Left renal cortex interstitium (tissue), 4 donors: Measurements from ENCODE around the gene PAX8. TPM values are rescaled to one million over a fixed set of nuclear protein-coding genes. Genes with fewer than 3 reads are reported as not detected.

Source experiments
- DNase-seq, 4 donors: peaks; one replicate each; pipeline ENCODE4 v3.0.0-alpha.2; 2013; ENCODE audit warnings: low read depth in 4 of 4, low spot score in 2 of 4, missing footprints in 1 of 4
- polyA plus RNA-seq, 4 donors: library from polyadenylated mRNA; unstranded; fragments of 120-200 nt; gene quantifications; one replicate each; pipeline ENCODE4 v1.2.1, GENCODE V29; 2013; ENCODE audit not compliant: insufficient read length in 4 of 4

Gene PAX8
- polyA plus RNA-seq, 4 donors, result 202 to 593 (median 403) TPM

DNA sequence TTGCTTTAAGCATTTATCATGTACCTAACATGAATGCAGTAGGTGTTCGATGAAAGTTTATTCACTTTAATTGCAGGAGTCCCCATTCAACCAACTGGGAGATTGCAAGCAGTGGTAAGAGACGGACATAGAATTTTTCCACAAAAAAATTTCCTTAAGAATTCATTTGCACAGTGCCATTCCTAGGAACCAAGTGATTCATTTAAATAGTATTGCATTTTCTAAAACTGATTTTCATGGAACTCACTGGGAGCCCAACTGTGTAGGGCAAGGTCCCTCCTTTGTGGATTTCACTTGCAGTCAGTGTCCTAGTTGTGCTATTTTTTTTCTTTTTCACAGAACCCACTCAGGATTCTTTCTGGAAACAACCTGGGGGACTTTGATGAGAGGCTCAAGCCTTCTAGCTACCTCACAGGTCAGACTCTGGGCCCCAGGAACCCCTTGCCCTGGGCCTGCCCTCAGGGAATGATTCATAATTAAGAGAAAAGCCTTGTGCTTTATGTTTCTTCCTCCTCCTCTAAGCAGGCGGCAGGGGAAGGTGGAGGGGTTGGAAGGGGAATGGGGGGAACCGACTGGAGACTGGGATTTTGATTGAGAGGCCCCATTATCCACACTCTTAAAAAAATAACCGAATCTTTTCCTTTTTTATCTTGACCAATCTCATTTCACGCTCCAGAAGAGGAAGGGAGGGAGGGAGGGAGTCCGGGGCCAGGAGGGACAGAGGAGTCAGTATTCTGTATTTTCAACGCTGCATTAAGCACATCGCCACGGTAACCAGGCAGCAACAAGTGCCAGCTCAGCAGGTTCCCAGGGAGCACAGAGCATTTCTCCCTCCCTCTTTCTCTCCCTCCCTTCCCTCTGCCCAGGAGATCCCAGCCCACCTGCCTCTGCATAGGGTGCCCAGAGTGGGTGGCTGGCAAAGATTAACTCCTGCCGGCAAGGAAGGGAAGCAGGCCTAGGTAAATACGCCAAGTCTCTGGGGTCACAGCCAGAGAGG, 53.2 kb downstream of the PAX8 start:
- peak in 2 of 4 donors; percentile 81 to 89 for DNase-seq

DNA sequence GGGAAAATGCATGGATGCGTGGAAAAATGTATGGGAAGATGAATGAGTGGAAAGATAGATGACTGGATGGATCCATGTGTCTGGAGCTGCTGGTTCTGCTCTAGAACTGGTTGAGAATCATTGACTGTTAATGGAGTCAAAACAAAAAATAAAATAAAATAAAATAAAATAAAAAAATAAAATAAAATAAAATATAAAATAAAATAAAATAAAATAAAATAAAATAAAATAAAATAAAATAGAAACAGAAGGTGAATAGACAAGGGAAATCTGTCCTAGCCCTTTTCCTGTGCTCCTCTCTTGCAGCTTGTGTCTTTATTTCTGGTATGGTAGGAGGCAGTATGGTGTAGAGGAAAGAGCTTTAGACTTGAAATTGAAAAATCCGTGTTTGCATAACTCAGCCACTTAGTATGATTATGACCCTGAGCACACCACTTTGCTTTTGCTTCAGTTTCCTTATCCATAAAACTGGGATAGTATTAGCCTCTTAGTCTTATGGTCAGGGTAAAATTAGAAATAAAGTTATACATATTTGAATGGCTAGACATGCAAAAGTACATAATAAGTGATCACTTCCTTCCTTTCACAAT, 54.0 kb downstream of the PAX8 start:
- no peak for DNase-seq

DNA sequence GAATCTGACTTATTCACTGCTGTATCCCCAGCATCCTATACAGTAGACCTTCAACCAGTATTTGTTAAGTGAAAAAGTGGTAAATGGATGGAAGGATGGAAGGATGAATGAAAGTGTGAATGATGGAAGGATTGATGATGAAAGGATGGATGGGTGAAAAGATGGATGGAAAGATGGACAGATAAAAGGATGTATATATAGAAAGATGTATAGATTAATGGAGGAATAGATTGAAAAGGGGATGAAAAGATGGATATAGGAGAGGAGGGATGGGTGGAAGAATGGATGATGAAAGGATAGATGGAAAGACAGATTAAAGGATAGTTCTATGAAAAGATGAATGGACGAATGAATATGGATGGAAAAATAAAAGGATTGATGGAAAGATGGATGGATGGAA, 54.9 kb downstream of the PAX8 start:
- no peak for DNase-seq

DNA sequence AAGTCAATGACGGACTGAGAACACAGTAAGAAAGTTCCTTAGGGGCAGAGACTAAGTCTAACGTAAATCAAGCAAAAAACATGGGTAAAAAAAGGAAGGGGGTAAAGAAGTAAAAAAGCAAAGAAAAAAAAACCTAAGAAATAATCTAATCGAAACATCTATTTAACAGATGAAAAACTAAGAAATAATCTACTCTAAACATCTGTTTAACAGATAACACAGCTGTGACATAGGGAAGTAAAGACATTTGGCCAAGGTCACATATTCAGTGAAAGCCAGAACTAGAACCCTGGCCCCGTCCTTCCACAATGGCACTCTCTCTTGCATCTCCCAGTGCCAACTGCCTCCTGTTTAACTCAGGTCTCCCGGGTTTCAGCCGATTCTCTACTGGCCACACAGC, 56.9 kb downstream of the PAX8 start:
- DNase-seq, result no peak

DNA sequence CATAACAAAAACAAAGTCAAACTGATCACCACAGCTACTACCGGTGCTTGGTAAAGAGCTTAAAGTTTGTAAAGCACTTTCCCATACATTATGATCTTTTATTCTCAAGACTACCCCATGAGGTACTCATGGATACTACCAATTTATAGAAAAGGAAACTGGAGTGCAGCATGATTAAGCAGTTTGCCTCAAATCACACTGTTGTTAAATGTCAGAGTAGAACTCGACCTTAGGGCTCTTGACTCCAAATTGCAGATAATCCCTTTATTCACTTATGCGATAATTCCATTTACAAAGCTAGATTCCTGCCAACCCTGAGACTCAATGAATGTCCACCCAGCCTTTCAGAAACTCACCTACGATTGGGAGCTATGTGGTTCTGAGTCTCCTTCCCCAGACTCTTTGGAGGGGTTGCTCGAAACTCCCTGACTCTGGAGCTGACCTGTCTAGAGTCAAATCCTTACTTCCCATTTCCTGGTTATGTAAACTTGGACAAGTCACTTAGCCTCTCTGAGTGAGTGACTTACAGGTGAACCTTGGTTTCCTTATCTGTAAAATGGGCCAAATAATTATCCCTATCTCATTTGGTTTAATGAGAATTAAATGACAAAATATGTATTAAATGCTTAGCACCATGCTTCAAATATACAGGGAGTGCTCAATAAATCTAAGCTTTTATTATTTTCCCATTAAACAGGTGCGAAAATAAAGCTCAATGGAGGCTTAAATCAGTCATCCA, 57.6 kb downstream of the PAX8 start:
- no peak for DNase-seq

DNA sequence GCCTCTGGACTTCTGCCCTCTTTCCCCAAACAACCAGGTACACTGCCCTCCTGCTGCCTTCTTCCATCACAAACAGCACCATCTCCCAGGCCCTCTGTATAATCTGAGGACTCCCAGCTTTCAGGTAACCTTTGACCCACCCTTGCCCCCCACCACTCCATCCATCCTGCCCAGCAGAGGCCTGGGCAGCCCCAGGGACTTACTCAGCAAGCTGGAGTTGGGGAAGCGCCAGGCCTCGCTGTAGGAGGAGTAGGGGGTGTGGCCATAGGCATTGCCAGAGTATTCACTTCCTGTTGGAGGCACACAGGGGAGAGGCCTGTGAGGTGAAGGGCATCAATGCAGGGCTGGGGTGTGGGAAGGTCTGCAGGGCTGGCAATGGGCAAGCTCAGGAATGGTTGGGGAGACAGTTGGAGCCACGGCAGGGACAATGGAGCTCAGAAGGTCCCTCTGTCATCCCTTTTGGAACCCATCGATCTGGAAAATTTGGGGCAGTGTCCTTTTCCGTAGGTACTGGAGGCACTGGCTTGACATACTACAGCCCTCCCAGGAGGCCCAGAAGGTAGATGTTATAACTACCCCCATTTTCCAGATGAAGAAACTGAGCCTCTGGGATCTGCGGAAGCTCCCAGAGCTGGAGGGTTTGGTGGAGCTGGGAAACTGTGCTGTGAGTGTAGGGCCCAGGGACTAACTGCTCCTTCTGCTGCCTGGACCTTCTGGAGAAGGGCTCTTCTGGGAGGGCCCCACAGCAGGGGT, 58.7 kb downstream of the PAX8 start:
- no peak for DNase-seq

DNA sequence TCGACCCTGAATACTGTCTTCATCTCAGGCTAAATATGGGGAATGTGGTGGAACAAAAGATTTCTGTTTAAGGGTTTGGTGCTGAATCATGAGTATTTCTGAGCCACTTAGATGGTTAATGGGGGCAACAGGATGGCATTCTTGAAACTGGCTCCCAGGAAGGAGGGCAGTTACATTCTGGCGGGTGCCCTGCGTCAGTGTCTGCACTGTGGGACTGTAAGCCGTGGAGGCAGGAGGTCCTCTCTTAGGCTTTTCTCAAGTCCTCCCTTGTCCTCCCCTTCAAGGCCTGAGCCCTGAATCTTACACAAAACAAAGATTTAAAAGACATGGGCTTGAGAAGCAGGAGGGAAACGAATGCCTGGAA, 59.2 kb downstream of the PAX8 start:
- no peak for DNase-seq

DNA sequence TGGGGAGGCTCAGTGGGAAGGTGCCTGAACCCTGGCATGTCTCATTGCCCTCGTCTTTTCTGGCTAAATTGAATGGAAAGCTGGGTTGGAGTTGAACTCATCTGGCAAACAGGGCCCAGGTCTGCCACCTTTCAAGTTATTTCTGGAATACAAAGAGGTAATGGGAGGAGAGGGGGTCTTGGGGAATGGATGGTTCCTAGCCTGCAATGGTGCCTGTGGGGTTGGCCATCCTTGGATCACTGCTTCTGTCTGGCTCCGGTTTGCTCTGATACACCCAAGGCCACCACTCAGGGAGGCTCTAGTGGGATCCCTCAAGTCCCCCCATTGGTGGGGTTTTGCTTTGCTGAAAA, 59.7 kb downstream of the PAX8 start:
- DNase-seq, result no peak

DNA sequence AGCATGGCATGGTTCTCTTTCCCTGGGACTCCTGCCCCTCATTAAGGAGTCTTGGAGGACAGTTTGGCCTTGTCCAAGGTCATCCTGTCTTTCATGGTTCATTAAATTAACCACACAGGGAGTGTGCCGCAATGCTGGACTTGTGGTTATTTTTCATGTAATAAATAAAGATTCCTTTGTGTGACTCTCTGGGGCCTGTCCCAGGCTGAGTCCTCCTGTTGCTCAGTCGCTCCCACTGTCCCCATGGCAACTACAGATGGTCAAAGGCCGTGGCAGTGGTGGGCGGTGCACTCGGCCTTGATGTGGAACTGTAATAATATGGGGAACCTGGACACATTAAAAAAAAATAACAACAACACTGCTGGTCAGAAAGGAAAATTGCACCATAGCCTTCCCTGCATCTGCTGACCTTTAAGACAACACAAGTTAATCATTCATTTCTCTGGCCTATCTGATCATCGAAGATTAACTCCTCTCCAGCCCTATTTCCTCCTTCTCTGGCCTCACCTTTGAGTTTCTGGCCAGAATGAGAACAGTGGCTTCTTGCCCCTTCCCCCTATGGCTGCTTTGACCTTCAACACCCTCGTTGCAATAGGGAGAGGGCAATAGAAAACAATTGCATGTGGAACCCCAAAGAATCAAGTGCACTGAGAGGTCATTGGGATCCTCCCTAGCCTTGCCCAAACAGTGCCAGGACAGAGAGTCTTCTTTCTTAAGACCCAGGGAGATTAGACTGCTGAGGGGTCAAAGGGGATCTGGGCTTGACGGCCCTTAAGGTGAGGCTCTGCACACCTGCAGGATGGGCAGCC, 60.2 kb downstream of the PAX8 start:
- DNase-seq, result peak in 1 of 4 donors; percentile 61

DNA sequence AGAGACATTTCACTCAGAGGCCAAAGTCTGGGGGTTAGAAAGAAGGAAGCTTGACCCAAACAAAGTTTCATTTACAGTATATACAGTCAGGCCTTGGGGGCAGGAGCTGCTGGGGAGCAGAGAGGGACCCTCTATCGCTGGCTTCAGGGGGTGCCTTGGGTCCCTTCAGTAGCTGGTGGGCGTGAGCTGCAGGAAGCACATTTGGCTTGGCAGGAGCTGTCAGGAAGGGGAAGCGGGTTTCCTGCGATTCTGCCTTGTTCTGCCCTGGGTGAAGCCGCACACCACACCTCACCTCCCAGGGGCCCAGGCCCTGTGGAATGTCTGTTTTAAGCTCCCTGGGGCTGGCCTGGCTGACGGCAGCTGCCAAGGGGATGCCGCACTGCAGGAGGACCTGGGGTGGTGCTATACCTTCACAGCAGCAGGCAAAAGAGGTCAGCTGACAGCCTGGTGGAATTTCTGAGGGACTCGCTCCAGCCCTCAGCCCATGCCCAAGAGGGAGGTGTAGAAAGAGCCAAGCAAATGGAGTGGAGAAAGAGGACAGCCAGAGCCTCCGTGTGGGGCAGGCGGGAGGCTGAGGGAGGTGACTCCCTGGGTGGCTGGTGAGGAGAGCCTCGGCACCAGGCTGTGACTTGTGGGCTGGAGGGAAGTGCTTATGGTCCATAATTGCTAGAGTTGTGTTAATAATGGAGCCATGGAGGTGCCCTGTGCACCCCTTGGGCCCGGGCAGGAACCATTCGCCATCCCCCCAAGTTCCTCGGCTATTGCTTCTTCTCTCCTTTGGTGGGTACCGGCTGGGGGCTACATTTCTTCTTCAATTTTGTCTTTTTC, 61.1 kb downstream of the PAX8 start:
- DNase-seq, result no peak

DNA sequence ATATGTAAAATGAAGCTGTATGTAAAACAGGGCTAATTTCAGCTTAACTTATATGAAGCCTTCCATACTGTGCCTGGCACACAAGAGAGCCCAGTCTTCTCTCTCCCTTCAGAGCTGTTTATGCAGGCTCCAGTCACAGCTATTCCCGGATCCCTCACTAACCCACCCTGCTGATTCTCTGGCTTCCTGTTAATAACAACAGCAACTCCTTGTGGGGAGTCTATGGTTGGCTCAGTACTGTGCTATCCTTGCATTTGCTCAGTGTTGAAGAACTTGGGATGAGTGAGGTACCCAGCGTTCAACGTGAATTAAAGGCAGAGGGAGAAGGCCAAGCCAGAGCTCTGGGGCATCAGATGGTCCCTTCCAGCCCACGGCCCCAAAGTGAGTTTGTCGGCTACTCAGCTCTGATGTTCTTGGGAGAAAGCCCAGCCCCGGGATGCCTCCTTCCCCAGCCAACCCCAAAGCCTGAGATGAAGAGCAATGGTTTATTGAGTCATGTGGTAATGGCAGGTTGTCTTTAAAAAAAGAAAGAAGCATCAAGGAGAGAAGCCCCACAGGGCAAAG, 61.7 kb downstream of the PAX8 start:
- DNase-seq, result no peak

DNA sequence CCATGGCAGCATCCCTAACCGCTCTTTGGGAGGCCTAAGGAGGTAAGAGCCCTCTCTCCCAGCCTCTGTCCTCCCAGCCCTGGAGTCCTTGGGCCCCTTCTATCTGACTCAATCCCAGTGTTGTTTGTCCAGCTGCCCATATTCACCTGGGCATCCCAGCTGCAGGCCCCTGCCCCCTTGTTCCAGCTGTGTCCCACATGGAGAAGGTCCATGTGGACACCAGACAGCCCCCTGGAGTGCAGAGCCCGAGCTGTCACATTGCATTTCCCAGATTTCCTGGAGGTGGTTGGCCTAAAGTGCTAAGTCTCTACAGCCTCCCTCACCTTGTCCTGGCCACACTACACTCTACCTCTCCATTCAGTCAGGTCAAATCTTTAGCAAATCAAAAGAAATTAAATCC, 62.4 kb downstream of the PAX8 start:
- no peak for DNase-seq

DNA sequence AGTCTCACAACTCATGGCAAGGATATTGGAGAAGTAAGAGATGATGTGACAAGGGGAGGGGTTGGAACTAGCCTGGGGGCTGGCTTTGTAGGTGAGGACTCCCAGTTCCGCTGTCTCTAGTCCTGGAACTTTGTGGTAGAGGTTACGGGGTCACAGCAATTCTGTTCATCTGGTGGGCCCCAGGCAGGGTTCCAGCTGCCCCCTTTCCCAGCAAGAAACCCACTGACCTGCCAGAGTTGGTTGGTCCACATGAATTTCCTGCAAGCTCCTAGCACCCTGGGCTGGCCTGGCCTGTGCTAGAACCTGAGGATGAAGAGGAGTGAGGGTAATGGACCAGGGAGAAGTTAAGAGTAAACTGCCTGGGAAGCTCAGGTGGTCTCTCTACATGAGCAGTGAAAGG, 63.7 kb downstream of the PAX8 start:
- DNase-seq, result no peak

DNA sequence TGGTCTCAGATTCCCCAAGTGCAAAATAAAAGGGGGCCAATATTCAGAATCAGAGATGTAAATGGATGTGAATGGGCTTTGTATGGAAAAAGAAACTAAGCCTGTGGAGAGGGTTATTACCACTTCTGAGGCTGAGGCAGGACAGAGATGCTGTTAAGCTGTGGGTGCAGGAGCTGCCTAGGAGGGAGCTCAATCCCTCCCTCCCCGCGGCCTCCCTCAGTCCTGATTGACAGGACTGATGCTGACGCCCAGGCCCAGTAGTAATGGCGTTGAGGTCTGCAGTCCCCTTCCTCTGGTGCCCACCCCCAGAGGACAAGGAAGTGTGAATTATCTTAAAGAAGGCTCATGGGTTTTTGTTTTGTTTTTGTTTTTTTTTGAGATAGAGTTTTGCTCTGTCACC, 64.6 kb downstream of the PAX8 start:
- DNase-seq, result no peak

DNA sequence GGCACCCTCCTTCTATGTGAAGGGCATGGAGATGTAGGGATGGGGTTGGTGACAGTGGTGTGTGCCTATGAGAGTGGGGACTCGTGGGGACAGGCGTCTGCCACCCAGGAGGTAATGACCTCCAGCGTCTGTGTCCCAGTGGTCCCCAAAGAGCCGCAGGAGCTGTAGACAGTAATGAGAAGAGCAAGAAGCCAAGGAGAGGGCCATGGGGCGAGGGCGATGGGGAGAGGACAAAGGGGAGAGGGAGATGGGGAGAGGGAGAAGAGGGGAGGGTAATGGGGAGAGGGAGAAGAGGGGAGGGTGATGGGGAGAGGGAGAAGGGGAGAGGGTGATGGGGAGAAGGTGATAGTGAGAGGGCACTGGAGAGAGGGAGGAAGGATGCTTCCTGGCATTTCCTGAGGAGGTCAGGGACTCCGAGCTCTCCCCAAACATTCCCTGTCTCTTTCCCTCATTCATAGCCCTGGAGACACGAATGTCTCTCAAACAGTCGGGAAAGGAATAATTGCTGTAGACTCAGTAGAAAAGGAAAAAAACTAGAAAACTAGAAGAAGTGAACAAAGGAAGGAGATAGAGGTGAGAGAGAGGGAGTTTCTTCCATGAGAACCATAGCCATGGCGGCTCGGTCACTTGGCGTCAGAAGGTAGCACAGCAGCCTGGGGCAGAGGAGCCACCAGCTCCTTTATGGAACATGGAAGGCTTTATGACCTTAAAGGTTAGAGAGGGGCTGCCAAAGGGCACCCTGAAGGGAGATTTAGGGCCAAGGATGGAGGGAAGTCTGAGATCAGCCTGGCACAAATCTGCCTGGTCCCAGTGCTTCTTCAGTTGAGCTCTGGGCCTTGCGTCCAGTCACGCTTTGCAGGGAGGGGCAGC, 65.4 kb downstream of the PAX8 start:
- DNase-seq, result no peak

DNA sequence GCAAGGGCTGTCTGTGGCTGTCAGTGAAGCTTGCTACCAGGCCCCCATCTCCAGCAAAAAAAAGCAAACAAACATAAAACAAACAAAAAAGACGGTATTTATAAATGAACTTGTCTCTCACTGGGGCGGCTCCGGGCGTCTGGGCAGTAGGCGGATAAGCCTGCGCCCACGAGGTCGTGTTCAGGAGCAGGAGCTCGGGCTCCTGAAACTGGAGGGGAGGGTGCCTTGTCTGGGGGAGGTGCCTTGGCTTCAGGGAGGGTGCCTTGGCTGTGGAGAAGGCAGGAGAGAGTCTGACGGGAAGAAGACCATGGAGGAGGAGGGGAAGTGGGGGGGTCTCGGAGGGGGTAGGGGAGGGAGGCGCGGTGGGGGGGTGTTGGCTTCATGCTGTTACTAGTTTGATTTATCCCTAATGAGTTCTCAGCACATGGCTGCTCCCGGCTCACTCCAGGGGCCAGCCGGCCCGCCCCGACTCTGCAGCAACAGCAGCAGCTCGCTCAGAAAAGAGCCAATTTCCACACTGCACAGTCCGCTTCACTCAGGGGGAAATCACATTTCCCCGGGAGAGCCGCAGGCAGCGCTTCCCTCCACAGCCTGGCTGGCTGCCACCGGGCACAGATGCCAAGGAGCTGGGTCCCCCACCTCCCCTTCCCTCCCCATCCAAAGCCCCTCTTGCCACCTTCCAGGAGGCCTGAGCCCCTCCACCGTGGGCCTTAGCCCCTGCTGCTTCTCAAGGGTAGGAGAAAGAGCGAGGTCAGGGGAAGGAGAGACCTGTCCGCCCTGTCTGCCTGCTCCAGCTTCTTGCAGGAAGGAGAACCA, 66.3 kb downstream of the PAX8 start:
- peak in 2 of 4 donors; percentile 68 to 69 for DNase-seq
